ENCODE measurements around the gene RALGPS2.

DNA sequence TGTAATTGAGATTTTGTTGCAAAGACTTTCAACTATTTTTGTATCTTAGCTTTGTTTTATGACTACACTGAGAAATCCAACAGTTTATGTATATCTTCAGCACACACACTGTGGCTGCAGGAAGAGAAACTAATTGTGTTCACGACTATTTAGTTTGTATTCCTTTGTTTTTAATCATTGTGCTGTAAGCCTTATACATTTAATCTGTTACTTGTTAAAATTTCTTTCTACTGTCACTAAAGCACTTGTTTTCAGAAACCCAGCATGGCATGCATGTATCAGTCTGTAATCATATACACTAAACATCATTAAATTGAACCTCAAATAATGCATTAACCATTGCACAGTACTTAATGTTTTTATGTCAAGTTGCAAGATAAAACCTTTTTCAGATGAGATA, 145.2 kb downstream of the RALGPS2 start:
- TF ChIP-seq, protein P1, sequence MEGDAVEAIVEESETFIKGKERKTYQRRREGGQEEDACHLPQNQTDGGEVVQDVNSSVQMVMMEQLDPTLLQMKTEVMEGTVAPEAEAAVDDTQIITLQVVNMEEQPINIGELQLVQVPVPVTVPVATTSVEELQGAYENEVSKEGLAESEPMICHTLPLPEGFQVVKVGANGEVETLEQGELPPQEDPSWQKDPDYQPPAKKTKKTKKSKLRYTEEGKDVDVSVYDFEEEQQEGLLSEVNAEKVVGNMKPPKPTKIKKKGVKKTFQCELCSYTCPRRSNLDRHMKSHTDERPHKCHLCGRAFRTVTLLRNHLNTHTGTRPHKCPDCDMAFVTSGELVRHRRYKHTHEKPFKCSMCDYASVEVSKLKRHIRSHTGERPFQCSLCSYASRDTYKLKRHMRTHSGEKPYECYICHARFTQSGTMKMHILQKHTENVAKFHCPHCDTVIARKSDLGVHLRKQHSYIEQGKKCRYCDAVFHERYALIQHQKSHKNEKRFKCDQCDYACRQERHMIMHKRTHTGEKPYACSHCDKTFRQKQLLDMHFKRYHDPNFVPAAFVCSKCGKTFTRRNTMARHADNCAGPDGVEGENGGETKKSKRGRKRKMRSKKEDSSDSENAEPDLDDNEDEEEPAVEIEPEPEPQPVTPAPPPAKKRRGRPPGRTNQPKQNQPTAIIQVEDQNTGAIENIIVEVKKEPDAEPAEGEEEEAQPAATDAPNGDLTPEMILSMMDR (IDR thresholded peaks at IDR 0.05): no peak
- no peak for TF ChIP-seq EZH2 (IDR thresholded peaks at IDR 0.05; ENCODE audit: borderline replicate concordance, insufficient read depth, low read depth, low read length, poor library complexity, severe bottlenecking)

Data from B cell (primary cell).